H1 (cell line): Measurements from ENCODE around the gene PDE6D. TPM values are rescaled to one million over a fixed set of nuclear protein-coding genes. Genes with fewer than 3 reads are reported as not detected.
"Not testable (repeated sequence)": the region's sequence is repeated elsewhere in the genome, so short reads cannot be mapped to it uniquely, and the experiment has no call there.

Experiments
- CTCF ChIA-PET: fragments of 300-600 bp; sonication (Branson Sonifier 250); formaldehyde crosslinking; loops from one replicate; lab custom pipeline; 2021; ENCODE audit not compliant: partially characterized antibody; lab: Charles Lee
- POLR2A ChIA-PET: fragments of 300-600 bp; sonication (Branson Sonifier 250); formaldehyde crosslinking; loops from one replicate; lab custom pipeline; 2021; ENCODE audit warnings: inconsistent platforms; ENCODE audit not compliant: partially characterized antibody; lab: Charles Lee
- DNase-seq, 2 experiments: peaks; one replicate each; pipeline versions ENCODE4 v3.0.0 to v3.0.0-alpha.2; 2010 to 2022; ENCODE audit warnings: low spot score in 2 of 2, low read depth in 1 of 2, mixed read lengths in 1 of 2
- FAIRE-seq: peaks from 2 replicates; lab custom pipeline; 2011; peaks lifted over from hg19 to GRCh38; lab: Jason Lieb, UNC
- H2AFZ ChIP-seq: 2 replicates; pipeline ENCODE4 v1.8.1; 2012; ENCODE audit warnings: low read length, inconsistent platforms
- H2AK5ac ChIP-seq: 2 replicates; pipeline ENCODE4 v1.6.1; 2013; ENCODE audit warnings: low read depth, low read length
- H2BK120ac ChIP-seq: replicated peaks from 2 replicates; pipeline ENCODE3; 2013; ENCODE audit warnings: low read depth, low read length, inconsistent platforms
- H2BK12ac ChIP-seq: 2 replicates; pipeline ENCODE4 v1.6.1; 2013; ENCODE audit warnings: low read depth, low read length
- H2BK15ac ChIP-seq: 2 replicates; pipeline ENCODE4 v1.6.1; 2013; ENCODE audit warnings: low read length
- H2BK20ac ChIP-seq: 2 replicates; pipeline ENCODE4 v1.6.1; 2013; ENCODE audit warnings: low read length
- H2BK5ac ChIP-seq: 2 replicates; pipeline ENCODE4 v1.6.1; 2013; ENCODE audit warnings: low read depth, low read length
- H3K14ac ChIP-seq: 2 replicates; pipeline ENCODE4 v1.6.1; 2013; ENCODE audit warnings: inconsistent platforms; ENCODE audit not compliant: insufficient read length
- H3K18ac ChIP-seq: 2 replicates; pipeline ENCODE4 v1.6.1; 2013; ENCODE audit warnings: low read length; ENCODE audit errors: extremely low read depth
- H3K23ac ChIP-seq: 2 replicates; pipeline ENCODE4 v1.6.1; 2013; ENCODE audit warnings: inconsistent platforms; ENCODE audit not compliant: insufficient read length
- H3K23me2 ChIP-seq: 2 replicates; pipeline ENCODE4 v1.6.1; 2013; ENCODE audit warnings: low read depth, low read length
- H3K27ac ChIP-seq: 2 replicates; pipeline ENCODE4 v1.6.1; 2011; ENCODE audit warnings: low read depth, low read length, inconsistent platforms
- H3K27me3 ChIP-seq, 4 experiments: replicated peaks in 1 of 4; 1 replicate in 1 of 4; 2 replicates in 3 of 4; pipeline versions ENCODE4 v1.6.1 to v1.8.1; 2011 to 2013; ENCODE audit warnings: low read length in 3 of 4, mild to moderate bottlenecking in 3 of 4, inconsistent platforms in 2 of 4, mixed read lengths in 2 of 4, moderate library complexity in 1 of 4; ENCODE audit not compliant: control insufficient read depth in 3 of 4, insufficient read depth in 3 of 4; ENCODE audit errors: extremely low read depth in 1 of 4
- H3K36me3 ChIP-seq, 4 experiments: 2 replicates each; pipeline versions ENCODE4 v1.6.1 to v1.8.1; 2011 to 2013; ENCODE audit warnings: mild to moderate bottlenecking in 4 of 4, low read length in 3 of 4, moderate library complexity in 2 of 4, control low read depth in 1 of 4, inconsistent platforms in 1 of 4; ENCODE audit not compliant: insufficient read depth in 4 of 4, control insufficient read depth in 2 of 4
- H3K4ac ChIP-seq: replicated peaks from 2 replicates; pipeline ENCODE3; 2013; ENCODE audit warnings: low read length, low read depth, mixed read lengths, inconsistent platforms; ENCODE audit not compliant: insufficient read length
- H3K4me1 ChIP-seq, 4 experiments: replicated peaks in 1 of 4; 1 replicate in 1 of 4; 2 replicates in 3 of 4; pipeline versions ENCODE4 v1.6.1 to v1.8.1; 2011 to 2013; ENCODE audit warnings: low read length in 3 of 4, inconsistent platforms in 2 of 4, mixed read lengths in 1 of 4; ENCODE audit not compliant: insufficient read depth in 4 of 4, control insufficient read depth in 3 of 4
- H3K4me2 ChIP-seq, 2 experiments: 2 replicates each; pipeline versions ENCODE4 v1.6.1 to v1.8.1; 2011 to 2013; ENCODE audit warnings: low read depth in 2 of 2, low read length in 2 of 2, control low read depth in 1 of 2, inconsistent platforms in 1 of 2, mild to moderate bottlenecking in 1 of 2; ENCODE audit not compliant: insufficient read depth in 1 of 2
- H3K4me3 ChIP-seq, 4 experiments: fragments of 200-600, 300-600 bp in 1 of 4; sonication (generic), shearing (Covaris generic), sonication (Bioruptor Twin) in 1 of 4; 2 replicates each; pipeline versions ENCODE4 v1.5.1 to v1.8.1; 2011 to 2016; ENCODE audit warnings: low read length in 4 of 4, low read depth in 3 of 4, control low read depth in 2 of 4, inconsistent platforms in 2 of 4, mild to moderate bottlenecking in 2 of 4, mixed read lengths in 1 of 4, moderate library complexity in 1 of 4; ENCODE audit not compliant: insufficient read depth in 2 of 4; ENCODE audit errors: extremely low read depth in 1 of 4
- H3K56ac ChIP-seq: replicated peaks from 2 replicates; pipeline ENCODE3; 2013; ENCODE audit warnings: low read depth, mild to moderate bottlenecking, mixed read lengths, low read length, inconsistent platforms; ENCODE audit not compliant: insufficient read length
- H3K79me1 ChIP-seq: 2 replicates; pipeline ENCODE4 v1.6.1; 2013; ENCODE audit warnings: low read depth, low read length, control low read depth
- H3K79me2 ChIP-seq, 2 experiments: 2 replicates each; pipeline versions ENCODE4 v1.6.1 to v1.8.1; 2012 to 2013; ENCODE audit warnings: low read length in 2 of 2, mild to moderate bottlenecking in 2 of 2, inconsistent platforms in 1 of 2; ENCODE audit not compliant: insufficient read depth in 2 of 2, control insufficient read depth in 1 of 2
- H3K9ac ChIP-seq, 4 experiments: replicated peaks in 1 of 4; 1 replicate in 1 of 4; 2 replicates in 3 of 4; pipeline versions ENCODE4 v1.6.1 to v1.8.1; 2011 to 2013; ENCODE audit warnings: low read depth in 3 of 4, low read length in 3 of 4, control low read depth in 2 of 4, mild to moderate bottlenecking in 2 of 4, moderate library complexity in 2 of 4, inconsistent platforms in 1 of 4; ENCODE audit errors: extremely low read depth in 1 of 4
- H3K9me3 ChIP-seq, 2 experiments: 2 replicates each; pipeline versions ENCODE4 v1.6.1 to v1.8.1; 2012 to 2013; ENCODE audit warnings: mild to moderate bottlenecking in 2 of 2, moderate library complexity in 2 of 2, control low read depth in 1 of 2, inconsistent platforms in 1 of 2, low read depth in 1 of 2, low read length in 1 of 2, mixed read lengths in 1 of 2; ENCODE audit not compliant: insufficient read depth in 2 of 2
- H4K20me1 ChIP-seq, 2 experiments: replicated peaks in 1 of 2; 2 replicates each; pipeline versions ENCODE3 to v1.8.1; 2011 to 2013; ENCODE audit warnings: inconsistent platforms in 2 of 2, low read length in 2 of 2, mild to moderate bottlenecking in 1 of 2; ENCODE audit not compliant: insufficient read depth in 2 of 2, control insufficient read depth in 1 of 2
- H4K5ac ChIP-seq: 2 replicates; pipeline ENCODE4 v1.6.1; 2013; ENCODE audit warnings: low read length, low read depth, mixed read lengths, inconsistent platforms; ENCODE audit not compliant: insufficient read length
- H4K8ac ChIP-seq: 2 replicates; pipeline ENCODE4 v1.8.0; 2013; ENCODE audit warnings: mild to moderate bottlenecking, moderate library complexity, low read length, inconsistent platforms; ENCODE audit not compliant: insufficient read depth; ENCODE audit errors: extremely low read depth
- H4K91ac ChIP-seq: replicated peaks from 2 replicates; pipeline ENCODE3; 2013; ENCODE audit warnings: low read length, mixed read lengths, inconsistent platforms; ENCODE audit not compliant: insufficient read length
- HDAC6 ChIP-seq: IDR thresholded peaks from one replicate; pipeline ENCODE4 v1.7.1; 2012; ENCODE audit warnings: low read depth, mild to moderate bottlenecking, inconsistent platforms, low read length, moderate library complexity
- SAP30 ChIP-seq: fragments of 300-600 bp; sonication (generic); IDR thresholded peaks from 2 replicates; pipeline ENCODE4 v1.7.1; 2012; ENCODE audit warnings: low read length, moderate library complexity, mild to moderate bottlenecking, inconsistent platforms; ENCODE audit not compliant: insufficient read depth, insufficient replicate concordance
- polyA plus RNA-seq, 7 experiments: library from polyadenylated mRNA; depleted of rRNA in 3 of 7; stranded (reverse) in 5 of 7; unstranded in 2 of 7; fragments of >200 nt in 5 of 7; fragments of 200-250 nt in 2 of 7; gene quantifications; 1 replicate in 5 of 7; 2 replicates in 1 of 7; 4 replicates in 1 of 7; pipeline versions ENCODE4 v1.2.1 to v1.2.3, GENCODE V29; 2011 to 2013; ENCODE audit warnings: missing spikeins in 2 of 7, mixed read lengths in 2 of 7
- total RNA-seq: library from RNA; stranded (reverse); fragmentation: NEBNext Ultra II Directional; extraction: Animal tissue kit (Norgen Biotek cat#: 25700); gene quantifications from 2 replicates; pipeline ENCODE4 v1.2.1, GENCODE V29; 2021
- TF ChIP-seq, protein P1 (sequence below): IDR thresholded peaks from 2 replicates; pipeline ENCODE4 v1.6.1; 2012; ENCODE audit warnings: inconsistent platforms

Gene PDE6D
- total and polyA plus RNA-seq, 2 of the 8 experiments (the other 6 are each of a cell fraction or from before 2014, with no cell fraction given) = 33.7 to 63.9 TPM

DNA sequence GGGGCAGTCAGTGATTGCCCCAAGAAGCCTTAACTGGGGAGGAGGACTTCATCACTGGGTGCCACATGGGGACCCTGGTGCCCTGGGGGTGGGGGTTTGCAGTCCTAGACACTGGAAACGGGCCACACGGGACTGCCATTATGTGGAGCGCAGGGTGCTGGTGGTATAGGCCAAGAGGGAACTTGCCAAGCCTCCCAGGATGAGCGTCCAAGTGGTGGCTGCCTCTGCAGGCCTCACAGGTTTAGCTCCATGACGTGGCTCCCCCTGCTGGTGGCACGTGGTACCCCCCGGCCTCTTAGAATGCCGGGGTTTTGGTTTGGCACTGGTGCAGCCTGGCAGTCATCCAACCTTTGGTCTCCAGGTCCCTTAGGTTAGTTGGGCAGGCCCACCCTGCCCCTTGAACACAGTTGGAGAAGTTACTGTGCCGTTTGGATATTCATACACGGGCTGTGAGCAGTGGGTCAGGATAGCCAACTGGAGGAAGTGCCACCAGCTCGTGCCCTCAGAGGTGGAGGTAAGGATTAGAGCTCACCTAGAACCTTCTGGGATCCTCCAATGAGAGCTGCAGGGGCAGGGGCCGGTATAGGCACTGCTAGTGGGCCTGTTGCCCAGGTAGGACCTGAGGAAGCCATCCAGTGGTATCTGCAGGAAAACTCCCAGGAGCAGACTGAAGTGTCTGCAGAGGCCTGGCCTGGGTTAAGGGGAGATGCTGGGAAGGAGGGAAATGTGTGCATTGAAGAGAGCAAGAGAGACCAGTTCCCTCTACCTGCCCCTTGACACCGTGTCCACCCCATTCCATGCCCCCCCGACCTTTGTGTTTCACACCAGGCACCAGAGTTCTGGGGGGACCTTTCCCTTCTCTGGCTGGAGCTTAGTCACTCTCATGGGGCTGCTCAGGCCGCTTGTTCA is 67.1 kb downstream of the PDE6D start (continued):
- TF ChIP-seq HDAC6 (no peak), SAP30 (no peak)
- TF ChIP-seq, protein P1, sequence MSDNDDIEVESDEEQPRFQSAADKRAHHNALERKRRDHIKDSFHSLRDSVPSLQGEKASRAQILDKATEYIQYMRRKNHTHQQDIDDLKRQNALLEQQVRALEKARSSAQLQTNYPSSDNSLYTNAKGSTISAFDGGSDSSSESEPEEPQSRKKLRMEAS = peak; percentile 93

DNA sequence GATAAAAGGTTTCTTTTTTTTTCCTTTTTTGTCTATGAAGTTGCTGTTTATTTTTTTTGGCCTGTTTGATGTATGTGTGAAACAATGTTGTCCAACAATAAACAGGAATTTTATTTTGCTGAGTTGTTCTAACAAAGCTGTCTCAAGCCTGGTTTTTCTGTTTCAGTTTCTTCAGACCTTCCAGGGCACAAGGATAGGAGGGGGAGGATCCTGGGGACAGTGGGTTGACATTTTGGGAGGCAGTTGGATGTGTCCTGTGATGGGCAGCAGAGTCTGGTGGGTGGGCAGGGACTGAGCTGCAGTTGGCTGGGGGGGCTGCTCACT is 67.7 kb downstream of the PDE6D start:
- H3K27me3 ChIP-seq, H2BK12ac ChIP-seq, H3K18ac ChIP-seq, H3K9me3 ChIP-seq, H3K14ac ChIP-seq, H2BK120ac ChIP-seq, H3K23me2 ChIP-seq, H4K91ac ChIP-seq, FAIRE-seq, DNase-seq, H2AFZ ChIP-seq, H3K4ac ChIP-seq, H2BK20ac ChIP-seq, H3K79me1 ChIP-seq, H3K56ac ChIP-seq, H4K5ac ChIP-seq, H3K27ac ChIP-seq, H2BK15ac ChIP-seq, H2AK5ac ChIP-seq, H3K4me3 ChIP-seq, H4K8ac ChIP-seq, H3K9ac ChIP-seq, H2BK5ac ChIP-seq, H3K23ac ChIP-seq: not testable (repeated sequence)
- peak overlapping the region in 1 of 2 experiments; percentile 30; a peak in 2 of 4 replicates for H3K4me2 ChIP-seq
- ChIA-PET POLR2A (interaction anchor here (0.6 to 22.8 kb wide), 22 partner anchors 9 to 258 kb away, joined by 3 to 1080 read pairs (median 6); partner anchors contain the start of genes COPS7B and PTMA), CTCF (interaction anchor here (1.0 to 12.1 kb wide), 25 partner anchors 10 to 174 kb away, joined by 3 to 555 read pairs (median 12); partner anchors contain the start of gene COPS7B)
- peaks cover 38 to 47% of the 10 kb centered on the region in 2 experiments for H3K79me2 ChIP-seq
- peaks cover 19 to 23% of the 10 kb centered on the region in 2 experiments for H4K20me1 ChIP-seq
- H3K36me3 ChIP-seq = peaks cover 14 to 43% (median 28%) of the 10 kb centered on the region in 4 experiments
- peaks cover 0 to 28% (median 19%) of the 10 kb centered on the region in 4 experiments; a peak in 6 of 7 replicates for H3K4me1 ChIP-seq
